GM23338 (cell line): ENCODE measurements around the gene LTB. TPM values are rescaled to one million over a fixed set of nuclear protein-coding genes. Genes with fewer than 3 reads are reported as not detected.
A peak's percentile ranks its signal among the peaks of the same experiment; 100 is the strongest.

Source experiments
- ATAC-seq: fragments of 200-7000 bp; cut with Tn5 transposase; 3 replicates; pipeline ENCODE4 v1.9.1; 2020
- DNase-seq: peaks from one replicate; pipeline ENCODE4 v3.0.0-alpha.2; 2015; ENCODE audit warnings: low spot score
- H2AFZ ChIP-seq: fragments of 200-600 bp; sonication (generic); 2 replicates; pipeline ENCODE4 v1.8.0; 2016; ENCODE audit warnings: antibody characterized with exemption, mild to moderate bottlenecking, moderate library complexity
- H3F3A ChIP-seq: fragments of 200-600 bp; sonication (generic); replicated peaks from 2 replicates; pipeline ENCODE4 v1.8.0; 2017; ENCODE audit warnings: antibody characterized with exemption, mixed run types, low read depth
- H3K27ac ChIP-seq: fragments of 200-600 bp; sonication (generic); 2 replicates; pipeline ENCODE4 v1.6.1; 2016; ENCODE audit warnings: low read depth
- H3K27me3 ChIP-seq: fragments of 200-600 bp; sonication (generic); 2 replicates; pipeline ENCODE4 v1.8.0; 2016; ENCODE audit warnings: mild to moderate bottlenecking, mixed run types, moderate library complexity; ENCODE audit not compliant: insufficient read depth
- H3K36me3 ChIP-seq: fragments of 200-600 bp; sonication (generic); 2 replicates; pipeline ENCODE4 v1.8.0; 2016; ENCODE audit warnings: mild to moderate bottlenecking; ENCODE audit not compliant: insufficient read depth
- H3K4me1 ChIP-seq: fragments of 200-600 bp; sonication (generic); 2 replicates; pipeline ENCODE4 v1.8.0; 2016; ENCODE audit warnings: mild to moderate bottlenecking, moderate library complexity; ENCODE audit not compliant: insufficient read depth
- H3K4me2 ChIP-seq: fragments of 200-600 bp; sonication (generic); 2 replicates; pipeline ENCODE4 v1.7.1; 2017; ENCODE audit warnings: mixed run types
- H3K4me3 ChIP-seq: fragments of 200-600 bp; sonication (generic); 2 replicates; pipeline ENCODE4 v1.6.1; 2016; ENCODE audit warnings: mixed run types
- H3K79me2 ChIP-seq: fragments of 200-600 bp; sonication (generic); replicated peaks from 2 replicates; pipeline ENCODE4 v1.8.0; 2017; ENCODE audit warnings: mild to moderate bottlenecking; ENCODE audit not compliant: insufficient read depth
- H3K9me2 ChIP-seq: fragments of 200-600 bp; sonication (generic); 2 replicates; pipeline ENCODE4 v1.8.0; 2017; ENCODE audit not compliant: insufficient read depth
- H4K20me1 ChIP-seq: fragments of 200-600 bp; sonication (generic); replicated peaks from 2 replicates; pipeline ENCODE4 v1.8.0; 2017; ENCODE audit warnings: mild to moderate bottlenecking; ENCODE audit not compliant: insufficient read depth
- H3K27ac Mint-ChIP-seq: 2 replicates; pipeline ENCODE4 v1.8.0; 2020; ENCODE audit warnings: inconsistent platforms, mild to moderate bottlenecking, moderate library complexity, mixed read lengths
- H3K27me3 Mint-ChIP-seq: 3 replicates; pipeline ENCODE4 v1.8.0; 2022; ENCODE audit warnings: low read depth, mild to moderate bottlenecking, moderate library complexity, mixed read lengths, inconsistent platforms; ENCODE audit not compliant: insufficient read depth, poor library complexity
- H3K36me3 Mint-ChIP-seq: 3 replicates; pipeline ENCODE4 v1.8.0; 2021; ENCODE audit warnings: low read depth, mild to moderate bottlenecking, inconsistent platforms, moderate library complexity, mixed read lengths
- H3K4me1 Mint-ChIP-seq: 3 replicates; pipeline ENCODE4 v1.8.0; 2020; ENCODE audit warnings: mild to moderate bottlenecking, inconsistent platforms, mixed read lengths
- H3K4me3 Mint-ChIP-seq: 3 replicates; pipeline ENCODE4 v1.8.0; 2021; ENCODE audit warnings: moderate library complexity, mild to moderate bottlenecking, inconsistent platforms, mixed read lengths
- H3K9me3 Mint-ChIP-seq: 3 replicates; pipeline ENCODE4 v1.8.0; 2020; ENCODE audit warnings: moderate library complexity, mild to moderate bottlenecking, inconsistent platforms, mixed read lengths
- CREB1 ChIP-seq: fragments of 250-450 bp; sonication (Bioruptor Pico); IDR thresholded peaks from 2 replicates; pipeline ENCODE4 v1.5.0; 2020; ENCODE audit warnings: low read depth, mild to moderate bottlenecking, moderate library complexity
- EZH2 ChIP-seq: fragments of 200-600 bp; sonication (generic); IDR thresholded peaks from one replicate; pipeline ENCODE4 v1.8.0; 2017; ENCODE audit warnings: antibody characterized with exemption, mild to moderate bottlenecking, low read depth; ENCODE audit not compliant: unreplicated experiment
- EZH2phosphoT487 ChIP-seq: fragments of 200-600 bp; sonication (generic); IDR thresholded peaks from one replicate; pipeline ENCODE4 v1.8.1; 2018; ENCODE audit warnings: antibody characterized with exemption; ENCODE audit not compliant: unreplicated experiment
- JUNB ChIP-seq: IDR thresholded peaks from one replicate; pipeline ENCODE4 v1.6.1; 2016; ENCODE audit warnings: antibody characterized with exemption; ENCODE audit not compliant: unreplicated experiment
- NANOG ChIP-seq: IDR thresholded peaks from 2 replicates; pipeline ENCODE4 v1.6.1; 2016; ENCODE audit warnings: antibody characterized with exemption, borderline replicate concordance
- POLR2AphosphoS5 ChIP-seq: IDR thresholded peaks from 2 replicates; pipeline ENCODE4 v1.6.1; 2016; ENCODE audit warnings: antibody characterized with exemption, low read depth
- STAT1 ChIP-seq: IDR thresholded peaks from one replicate; pipeline ENCODE4 v1.6.1; 2016; ENCODE audit warnings: antibody characterized with exemption; ENCODE audit not compliant: unreplicated experiment
- ZNF114 ChIP-seq: fragments of 250-450 bp; sonication (Bioruptor Pico); IDR thresholded peaks from 2 replicates; pipeline ENCODE4 v1.5.0; 2020; ENCODE audit warnings: mild to moderate bottlenecking, moderate library complexity
- ZNF331 ChIP-seq: fragments of 250-450 bp; sonication (Bioruptor Pico); IDR thresholded peaks from 2 replicates; pipeline ENCODE4 v1.5.0; 2020; ENCODE audit warnings: low read depth, mild to moderate bottlenecking, moderate library complexity
- polyA plus RNA-seq: library from polyadenylated mRNA; unstranded; fragments of >200 nt; fragmentation: Nextera tagmentation; extraction: Ambion mirVana; gene quantifications from 2 replicates; pipeline ENCODE4 v1.2.1, GENCODE V29; 2016
- total RNA-seq: library from RNA; depleted of rRNA; stranded (reverse); fragments of >200 nt; shearing (Covaris generic); gene quantifications from 2 replicates; pipeline ENCODE4 v1.2.3, GENCODE V29; 2014
- TF ChIP-seq, protein P1 (sequence below): IDR thresholded peaks from 2 replicates; pipeline ENCODE4 v1.6.1; 2016; ENCODE audit warnings: antibody characterized with exemption
- TF ChIP-seq, protein P2 (sequence below), 2 experiments: fragments of 200-600 bp in 1 of 2; sonication (generic) in 1 of 2; conservative IDR thresholded peaks; 2 replicates each; pipeline versions ENCODE4 v1.5.1 to v1.6.1; 2016 to 2017; ENCODE audit warnings: antibody characterized with exemption in 2 of 2, low read depth in 2 of 2, mild to moderate bottlenecking in 2 of 2, moderate library complexity in 1 of 2
- TF ChIP-seq, protein P3 (sequence below): fragments of 250-450 bp; sonication (Bioruptor Pico); IDR thresholded peaks from 2 replicates; pipeline ENCODE4 v1.5.0; 2020; ENCODE audit warnings: mild to moderate bottlenecking, moderate library complexity
- TF ChIP-seq, protein P4 (sequence below): IDR thresholded peaks from one replicate; pipeline ENCODE4 v1.6.1; 2018; ENCODE audit warnings: antibody characterized with exemption; ENCODE audit not compliant: unreplicated experiment

Gene LTB
- total and polyA plus RNA-seq, 2 experiments from 2014 or later: 1.7 TPM; not detected in 1

DNA sequence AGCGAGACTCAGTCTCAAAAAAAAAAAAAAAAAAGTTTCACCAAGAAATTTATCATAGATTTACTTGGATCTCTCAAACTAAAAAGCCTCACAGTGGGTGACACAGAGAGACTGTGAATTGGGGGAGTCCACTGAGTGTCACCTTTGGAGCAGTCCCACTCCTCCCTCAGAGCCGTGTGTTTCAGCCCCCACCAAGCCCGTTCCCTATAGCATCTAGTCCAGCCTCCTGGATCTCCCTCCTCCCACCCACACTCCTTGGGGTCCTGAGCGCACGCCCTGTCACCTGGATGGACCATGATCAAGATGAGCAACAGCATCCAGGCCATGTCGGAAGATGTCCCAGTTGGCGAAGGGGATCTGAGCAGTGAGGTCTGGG lies 10.2 kb upstream of the LTB start:
- H3K9me3 Mint-ChIP-seq: no peaks in the 10 kb centered on the region
- Histone ChIP-seq H3K9me2 (no peaks in the 10 kb centered on the region), H3K27me3 (no peaks in the 10 kb centered on the region), H3K4me1 (no peaks in the 10 kb centered on the region), H3F3A (no peaks in the 10 kb centered on the region), H3K4me2 (no peak overlapping the region), H3K36me3 (no peaks in the 10 kb centered on the region), H2AFZ (peak overlapping the region; percentile 63; the same call in 1 of the 2 replicates), H3K27ac (no peak overlapping the region), H4K20me1 (no peaks in the 10 kb centered on the region), H3K79me2 (no peaks in the 10 kb centered on the region), H3K4me3 (no peak overlapping the region)
- H3K27me3 Mint-ChIP-seq: peaks cover 14% of the 10 kb centered on the region
- H3K4me1 Mint-ChIP-seq: peaks cover 3% of the 10 kb centered on the region; the same call in 1 of the 3 replicates
- H3K36me3 Mint-ChIP-seq: no peaks in the 10 kb centered on the region; the same call in 2 of the 3 replicates
- ATAC-seq (no peak), DNase-seq (no peak)
- TF ChIP-seq ZNF331 (CRISPR knock-in tag) (no peak), EZH2phosphoT487 (no peak), JUNB (no peak), EZH2 (no peak), STAT1 (no peak), ZNF114 (CRISPR knock-in tag) (no peak), NANOG (no peak), CREB1 (CRISPR knock-in tag) (no peak), POLR2AphosphoS5 (no peak)
- TF ChIP-seq, protein P1, sequence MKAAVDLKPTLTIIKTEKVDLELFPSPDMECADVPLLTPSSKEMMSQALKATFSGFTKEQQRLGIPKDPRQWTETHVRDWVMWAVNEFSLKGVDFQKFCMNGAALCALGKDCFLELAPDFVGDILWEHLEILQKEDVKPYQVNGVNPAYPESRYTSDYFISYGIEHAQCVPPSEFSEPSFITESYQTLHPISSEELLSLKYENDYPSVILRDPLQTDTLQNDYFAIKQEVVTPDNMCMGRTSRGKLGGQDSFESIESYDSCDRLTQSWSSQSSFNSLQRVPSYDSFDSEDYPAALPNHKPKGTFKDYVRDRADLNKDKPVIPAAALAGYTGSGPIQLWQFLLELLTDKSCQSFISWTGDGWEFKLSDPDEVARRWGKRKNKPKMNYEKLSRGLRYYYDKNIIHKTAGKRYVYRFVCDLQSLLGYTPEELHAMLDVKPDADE: no peak
- TF ChIP-seq, protein P2, sequence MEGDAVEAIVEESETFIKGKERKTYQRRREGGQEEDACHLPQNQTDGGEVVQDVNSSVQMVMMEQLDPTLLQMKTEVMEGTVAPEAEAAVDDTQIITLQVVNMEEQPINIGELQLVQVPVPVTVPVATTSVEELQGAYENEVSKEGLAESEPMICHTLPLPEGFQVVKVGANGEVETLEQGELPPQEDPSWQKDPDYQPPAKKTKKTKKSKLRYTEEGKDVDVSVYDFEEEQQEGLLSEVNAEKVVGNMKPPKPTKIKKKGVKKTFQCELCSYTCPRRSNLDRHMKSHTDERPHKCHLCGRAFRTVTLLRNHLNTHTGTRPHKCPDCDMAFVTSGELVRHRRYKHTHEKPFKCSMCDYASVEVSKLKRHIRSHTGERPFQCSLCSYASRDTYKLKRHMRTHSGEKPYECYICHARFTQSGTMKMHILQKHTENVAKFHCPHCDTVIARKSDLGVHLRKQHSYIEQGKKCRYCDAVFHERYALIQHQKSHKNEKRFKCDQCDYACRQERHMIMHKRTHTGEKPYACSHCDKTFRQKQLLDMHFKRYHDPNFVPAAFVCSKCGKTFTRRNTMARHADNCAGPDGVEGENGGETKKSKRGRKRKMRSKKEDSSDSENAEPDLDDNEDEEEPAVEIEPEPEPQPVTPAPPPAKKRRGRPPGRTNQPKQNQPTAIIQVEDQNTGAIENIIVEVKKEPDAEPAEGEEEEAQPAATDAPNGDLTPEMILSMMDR (conservative IDR thresholded peaks at IDR 0.05; ENCODE audit: low read depth in 2 of 2): no peak
- TF ChIP-seq, protein P3, sequence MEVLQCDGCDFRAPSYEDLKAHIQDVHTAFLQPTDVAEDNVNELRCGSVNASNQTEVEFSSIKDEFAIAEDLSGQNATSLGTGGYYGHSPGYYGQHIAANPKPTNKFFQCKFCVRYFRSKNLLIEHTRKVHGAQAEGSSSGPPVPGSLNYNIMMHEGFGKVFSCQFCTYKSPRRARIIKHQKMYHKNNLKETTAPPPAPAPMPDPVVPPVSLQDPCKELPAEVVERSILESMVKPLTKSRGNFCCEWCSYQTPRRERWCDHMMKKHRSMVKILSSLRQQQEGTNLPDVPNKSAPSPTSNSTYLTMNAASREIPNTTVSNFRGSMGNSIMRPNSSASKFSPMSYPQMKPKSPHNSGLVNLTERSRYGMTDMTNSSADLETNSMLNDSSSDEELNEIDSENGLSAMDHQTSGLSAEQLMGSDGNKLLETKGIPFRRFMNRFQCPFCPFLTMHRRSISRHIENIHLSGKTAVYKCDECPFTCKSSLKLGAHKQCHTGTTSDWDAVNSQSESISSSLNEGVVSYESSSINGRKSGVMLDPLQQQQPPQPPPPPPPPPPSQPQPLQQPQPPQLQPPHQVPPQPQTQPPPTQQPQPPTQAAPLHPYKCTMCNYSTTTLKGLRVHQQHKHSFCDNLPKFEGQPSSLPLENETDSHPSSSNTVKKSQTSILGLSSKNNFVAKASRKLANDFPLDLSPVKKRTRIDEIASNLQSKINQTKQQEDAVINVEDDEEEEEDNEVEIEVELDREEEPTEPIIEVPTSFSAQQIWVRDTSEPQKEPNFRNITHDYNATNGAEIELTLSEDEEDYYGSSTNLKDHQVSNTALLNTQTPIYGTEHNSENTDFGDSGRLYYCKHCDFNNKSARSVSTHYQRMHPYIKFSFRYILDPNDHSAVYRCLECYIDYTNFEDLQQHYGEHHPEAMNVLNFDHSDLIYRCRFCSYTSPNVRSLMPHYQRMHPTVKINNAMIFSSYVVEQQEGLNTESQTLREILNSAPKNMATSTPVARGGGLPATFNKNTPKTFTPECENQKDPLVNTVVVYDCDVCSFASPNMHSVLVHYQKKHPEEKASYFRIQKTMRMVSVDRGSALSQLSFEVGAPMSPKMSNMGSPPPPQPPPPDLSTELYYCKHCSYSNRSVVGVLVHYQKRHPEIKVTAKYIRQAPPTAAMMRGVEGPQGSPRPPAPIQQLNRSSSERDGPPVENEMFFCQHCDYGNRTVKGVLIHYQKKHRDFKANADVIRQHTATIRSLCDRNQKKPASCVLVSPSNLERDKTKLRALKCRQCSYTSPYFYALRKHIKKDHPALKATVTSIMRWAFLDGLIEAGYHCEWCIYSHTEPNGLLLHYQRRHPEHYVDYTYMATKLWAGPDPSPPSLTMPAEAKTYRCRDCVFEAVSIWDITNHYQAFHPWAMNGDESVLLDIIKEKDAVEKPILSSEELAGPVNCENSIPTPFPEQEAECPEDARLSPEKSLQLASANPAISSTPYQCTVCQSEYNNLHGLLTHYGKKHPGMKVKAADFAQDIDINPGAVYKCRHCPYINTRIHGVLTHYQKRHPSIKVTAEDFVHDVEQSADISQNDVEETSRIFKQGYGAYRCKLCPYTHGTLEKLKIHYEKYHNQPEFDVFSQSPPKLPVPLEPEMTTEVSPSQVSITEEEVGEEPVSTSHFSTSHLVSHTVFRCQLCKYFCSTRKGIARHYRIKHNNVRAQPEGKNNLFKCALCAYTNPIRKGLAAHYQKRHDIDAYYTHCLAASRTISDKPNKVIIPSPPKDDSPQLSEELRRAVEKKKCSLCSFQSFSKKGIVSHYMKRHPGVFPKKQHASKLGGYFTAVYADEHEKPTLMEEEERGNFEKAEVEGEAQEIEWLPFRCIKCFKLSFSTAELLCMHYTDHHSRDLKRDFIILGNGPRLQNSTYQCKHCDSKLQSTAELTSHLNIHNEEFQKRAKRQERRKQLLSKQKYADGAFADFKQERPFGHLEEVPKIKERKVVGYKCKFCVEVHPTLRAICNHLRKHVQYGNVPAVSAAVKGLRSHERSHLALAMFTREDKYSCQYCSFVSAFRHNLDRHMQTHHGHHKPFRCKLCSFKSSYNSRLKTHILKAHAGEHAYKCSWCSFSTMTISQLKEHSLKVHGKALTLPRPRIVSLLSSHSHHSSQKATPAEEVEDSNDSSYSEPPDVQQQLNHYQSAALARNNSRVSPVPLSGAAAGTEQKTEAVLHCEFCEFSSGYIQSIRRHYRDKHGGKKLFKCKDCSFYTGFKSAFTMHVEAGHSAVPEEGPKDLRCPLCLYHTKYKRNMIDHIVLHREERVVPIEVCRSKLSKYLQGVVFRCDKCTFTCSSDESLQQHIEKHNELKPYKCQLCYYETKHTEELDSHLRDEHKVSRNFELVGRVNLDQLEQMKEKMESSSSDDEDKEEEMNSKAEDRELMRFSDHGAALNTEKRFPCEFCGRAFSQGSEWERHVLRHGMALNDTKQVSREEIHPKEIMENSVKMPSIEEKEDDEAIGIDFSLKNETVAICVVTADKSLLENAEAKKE (CRISPR knock-in tag): no peak
- TF ChIP-seq, protein P4, sequence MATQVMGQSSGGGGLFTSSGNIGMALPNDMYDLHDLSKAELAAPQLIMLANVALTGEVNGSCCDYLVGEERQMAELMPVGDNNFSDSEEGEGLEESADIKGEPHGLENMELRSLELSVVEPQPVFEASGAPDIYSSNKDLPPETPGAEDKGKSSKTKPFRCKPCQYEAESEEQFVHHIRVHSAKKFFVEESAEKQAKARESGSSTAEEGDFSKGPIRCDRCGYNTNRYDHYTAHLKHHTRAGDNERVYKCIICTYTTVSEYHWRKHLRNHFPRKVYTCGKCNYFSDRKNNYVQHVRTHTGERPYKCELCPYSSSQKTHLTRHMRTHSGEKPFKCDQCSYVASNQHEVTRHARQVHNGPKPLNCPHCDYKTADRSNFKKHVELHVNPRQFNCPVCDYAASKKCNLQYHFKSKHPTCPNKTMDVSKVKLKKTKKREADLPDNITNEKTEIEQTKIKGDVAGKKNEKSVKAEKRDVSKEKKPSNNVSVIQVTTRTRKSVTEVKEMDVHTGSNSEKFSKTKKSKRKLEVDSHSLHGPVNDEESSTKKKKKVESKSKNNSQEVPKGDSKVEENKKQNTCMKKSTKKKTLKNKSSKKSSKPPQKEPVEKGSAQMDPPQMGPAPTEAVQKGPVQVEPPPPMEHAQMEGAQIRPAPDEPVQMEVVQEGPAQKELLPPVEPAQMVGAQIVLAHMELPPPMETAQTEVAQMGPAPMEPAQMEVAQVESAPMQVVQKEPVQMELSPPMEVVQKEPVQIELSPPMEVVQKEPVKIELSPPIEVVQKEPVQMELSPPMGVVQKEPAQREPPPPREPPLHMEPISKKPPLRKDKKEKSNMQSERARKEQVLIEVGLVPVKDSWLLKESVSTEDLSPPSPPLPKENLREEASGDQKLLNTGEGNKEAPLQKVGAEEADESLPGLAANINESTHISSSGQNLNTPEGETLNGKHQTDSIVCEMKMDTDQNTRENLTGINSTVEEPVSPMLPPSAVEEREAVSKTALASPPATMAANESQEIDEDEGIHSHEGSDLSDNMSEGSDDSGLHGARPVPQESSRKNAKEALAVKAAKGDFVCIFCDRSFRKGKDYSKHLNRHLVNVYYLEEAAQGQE: no peak
- no peak overlapping the region for H3K27ac Mint-ChIP-seq
- H3K4me3 Mint-ChIP-seq: no peak overlapping the region
